Fibroblast of the aortic adventitia (primary cell): ENCODE measurements around the gene RAB7B. TPM values are rescaled to one million over a fixed set of nuclear protein-coding genes. Genes with fewer than 3 reads are reported as not detected.

Experiments used
- DNase-seq: peaks from one replicate; pipeline ENCODE4 v3.0.0-alpha.2; 2010; ENCODE audit warnings: low read depth
- H3K4me3 ChIP-seq: 2 replicates; pipeline ENCODE4 v1.5.1; 2011; ENCODE audit warnings: low read depth, mild to moderate bottlenecking, control low read depth, low read length, moderate library complexity
- CTCF ChIP-seq: IDR thresholded peaks from 2 replicates; pipeline ENCODE4 v1.5.1; 2011; ENCODE audit warnings: mild to moderate bottlenecking, low read length, control low read depth, inconsistent platforms; ENCODE audit not compliant: insufficient read depth
- total RNA-seq: library from RNA; depleted of rRNA; stranded (reverse); fragments of >200 nt; gene quantifications from 2 replicates; pipeline ENCODE4 v1.2.3, GENCODE V29; 2012; ENCODE audit warnings: low replicate concordance

The RAB7B gene
- total RNA-seq, 1 donor, result 7.4 TPM

DNA sequence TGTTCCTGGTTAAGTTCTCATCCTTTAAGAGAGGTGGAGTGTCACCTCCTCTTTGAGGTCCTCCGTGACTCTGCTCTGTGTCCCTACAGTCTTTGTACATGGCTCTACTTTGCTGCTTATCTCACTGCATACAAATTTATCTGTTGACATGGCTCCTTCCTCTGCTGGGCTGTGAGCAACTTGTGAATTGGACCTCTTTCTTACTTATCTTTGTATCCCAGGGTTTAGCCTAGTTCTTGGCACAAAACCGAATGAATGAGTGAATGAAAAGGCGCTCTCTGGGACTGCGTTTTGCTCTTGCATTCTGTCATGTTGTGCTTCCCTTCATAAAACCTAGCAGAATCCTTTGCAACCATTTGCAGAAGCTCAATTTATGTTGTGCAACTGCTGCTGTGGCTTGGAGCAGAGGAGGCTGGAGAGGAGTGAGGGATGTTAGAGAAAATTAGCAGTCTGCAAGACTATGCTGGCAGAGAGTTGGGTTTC lies 72.4 kb downstream of the RAB7B start:
- TF ChIP-seq CTCF, result no peak
- peak; percentile 79 for DNase-seq

GRCh38 chr1:205930195-205930577 lies 73.0 kb downstream of the RAB7B start:
- no peak overlapping the region for H3K4me3 ChIP-seq
- TF ChIP-seq CTCF, result no peak
- no peak for DNase-seq

More for the DNA sequence above, 72.4 kb downstream of the RAB7B start:
- H3K4me3 ChIP-seq, result no peak overlapping the region

- no peak overlapping the region for H3K4me3 ChIP-seq
- no peak for TF ChIP-seq CTCF
- DNase-seq, result no peak
These were observed 73.5 kb downstream of the RAB7B start for GRCh38 chr1:205929496-205930194.

GRCh38 chr1:205928317-205928716 lies 74.9 kb downstream of the RAB7B start:
- no peak for TF ChIP-seq CTCF
- no peak for DNase-seq
- no peak overlapping the region for H3K4me3 ChIP-seq

DNA sequence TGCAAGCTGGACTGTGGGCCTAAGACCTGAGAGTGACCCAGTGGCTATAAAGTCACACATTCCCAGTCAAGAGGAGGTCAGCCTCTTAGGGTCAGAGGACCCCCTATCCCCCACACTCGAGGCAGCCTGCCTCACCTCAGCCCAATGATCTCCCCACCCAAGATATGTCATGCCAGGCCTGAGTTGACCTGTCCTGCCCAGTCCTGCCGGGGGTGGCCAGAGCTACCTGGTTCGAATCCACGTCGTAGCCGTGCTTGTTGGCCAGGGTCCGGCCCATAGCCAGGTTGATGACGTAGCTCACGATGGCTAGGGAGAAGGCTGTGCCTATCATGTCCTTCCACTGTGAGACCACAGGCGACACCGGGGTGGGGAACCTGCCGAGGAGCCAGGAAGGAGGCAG lies 75.5 kb downstream of the RAB7B start:
- TF ChIP-seq CTCF, result no peak
- H3K4me3 ChIP-seq, result no peak overlapping the region
- DNase-seq, result no peak

DNA sequence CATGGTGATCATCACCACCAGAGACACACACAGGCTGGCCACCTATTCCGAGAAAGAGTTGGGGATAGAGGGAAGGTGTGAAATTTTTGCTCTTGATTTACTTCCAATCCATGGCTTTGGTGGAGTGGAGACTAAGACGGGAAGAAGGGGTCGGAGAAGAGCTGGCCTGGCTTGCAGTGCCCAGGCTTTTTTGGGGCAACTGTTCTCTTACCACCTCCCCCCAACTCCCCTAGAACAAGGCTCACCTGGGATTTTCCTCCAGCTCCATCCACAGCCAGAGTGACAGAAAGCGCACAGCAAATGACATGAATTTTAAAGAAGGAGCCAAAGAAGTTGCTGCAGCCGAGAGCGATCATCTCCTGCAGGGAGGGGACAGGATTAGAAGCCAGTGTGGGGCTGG lies 75.9 kb downstream of the RAB7B start:
- H3K4me3 ChIP-seq, result no peak overlapping the region
- DNase-seq, result no peak
- no peak for TF ChIP-seq CTCF

Other genes with a start within 250 kb of the RAB7B start
- gene RAB29, start 227.9 kb downstream of the RAB7B start, total RNA-seq, result 13.7 and 28.2 TPM in 2 replicates
- gene SLC41A1, start 190.2 kb downstream of the RAB7B start, total RNA-seq, result 20.9 and 27.1 TPM in 2 replicates
- gene PM20D1, start 153.3 kb downstream of the RAB7B start, total RNA-seq, result not detected in 2 replicates
- gene SLC26A9, start 59.9 kb downstream of the RAB7B start, total RNA-seq, result not detected in 2 replicates
- gene CTSE, start 20.5 kb upstream of the RAB7B start, total RNA-seq, result not detected in 2 replicates
- not detected in 2 replicates for gene RHEX, start 49.8 kb upstream of the RAB7B start, total RNA-seq
- gene AVPR1B, start 114.0 kb upstream of the RAB7B start, total RNA-seq, result not detected in 2 replicates
- gene FAM72A, start 199.4 kb upstream of the RAB7B start, total RNA-seq, result 2.9 and 4.8 TPM in 2 replicates
- 38.5 and 67.8 TPM in 2 replicates for gene SRGAP2, start 200.1 kb upstream of the RAB7B start, total RNA-seq